ENCODE results near the gene LNPEP.
"Not testable (repeated sequence)": the region's sequence is repeated elsewhere in the genome, so short reads cannot be mapped to it uniquely, and the experiment has no call there.

LNPEP gene

GRCh38 chr5:96919754-96920197 lies 16.1 kb upstream of the LNPEP start:
- H3K27ac Mint-ChIP-seq: no peak overlapping the region
- H3K9me3 Mint-ChIP-seq: no peaks in the 10 kb centered on the region
- H3K4me3 Mint-ChIP-seq: no peak overlapping the region
- H3K4me1 Mint-ChIP-seq (ENCODE audit: low read depth): peaks cover 16% of the 10 kb centered on the region
- intact Hi-C loops (cut with micrococcal nuclease): no loop called here
- H3K27me3 Mint-ChIP-seq: no peaks in the 10 kb centered on the region
- H3K36me3 Mint-ChIP-seq (ENCODE audit: low read depth): peaks cover 34% of the 10 kb centered on the region

GRCh38 chr5:96920744-96921355 lies 15.0 kb upstream of the LNPEP start:
- no peak overlapping the region for H3K4me3 Mint-ChIP-seq
- no peaks in the 10 kb centered on the region for H3K27me3 Mint-ChIP-seq
- H3K36me3 Mint-ChIP-seq (ENCODE audit: low read depth): peaks cover 30% of the 10 kb centered on the region
- no peaks in the 10 kb centered on the region for H3K9me3 Mint-ChIP-seq
- H3K27ac Mint-ChIP-seq: peak overlapping the region; percentile 42
- intact Hi-C loops (cut with micrococcal nuclease): no loop called here
- H3K4me1 Mint-ChIP-seq (ENCODE audit: low read depth): peaks cover 16% of the 10 kb centered on the region

GRCh38 chr5:96922499-96923244 lies 13.2 kb upstream of the LNPEP start:
- Mint-ChIP-seq H3K27ac (no peak overlapping the region), H3K36me3 (ENCODE audit: low read depth) (peaks cover 12% of the 10 kb centered on the region), H3K4me1 (ENCODE audit: low read depth) (peaks cover 16% of the 10 kb centered on the region), H3K9me3 (no peaks in the 10 kb centered on the region), H3K4me3 (no peak overlapping the region), H3K27me3 (no peaks in the 10 kb centered on the region)
- intact Hi-C loops (cut with micrococcal nuclease): no loop called here

- no peaks in the 10 kb centered on the region for H3K27me3 Mint-ChIP-seq
- H3K9me3 Mint-ChIP-seq: no peaks in the 10 kb centered on the region
- intact Hi-C loops (cut with micrococcal nuclease): no loop called here
- peak overlapping the region; percentile 18 for H3K27ac Mint-ChIP-seq
- peaks cover 16% of the 10 kb centered on the region for H3K4me1 Mint-ChIP-seq (ENCODE audit: low read depth)
- no peak overlapping the region for H3K4me3 Mint-ChIP-seq
- H3K36me3 Mint-ChIP-seq (ENCODE audit: low read depth): peaks cover 5% of the 10 kb centered on the region
Observed at GRCh38 chr5:96924016-96924443, 11.8 kb upstream of the LNPEP start.

- intact Hi-C loops (cut with micrococcal nuclease): no loop called here
- H3K36me3 Mint-ChIP-seq (ENCODE audit: low read depth): no peaks in the 10 kb centered on the region
- peaks cover 23% of the 10 kb centered on the region for H3K4me1 Mint-ChIP-seq (ENCODE audit: low read depth)
- H3K9me3 Mint-ChIP-seq: no peaks in the 10 kb centered on the region
- H3K4me3 Mint-ChIP-seq: no peak overlapping the region
- H3K27me3 Mint-ChIP-seq: no peaks in the 10 kb centered on the region
- H3K27ac Mint-ChIP-seq: no peak overlapping the region
Observed at GRCh38 chr5:96926276-96926675, 9.6 kb upstream of the LNPEP start.

GRCh38 chr5:96927008-96927407 lies 8.9 kb upstream of the LNPEP start:
- H3K36me3 Mint-ChIP-seq (ENCODE audit: low read depth): no peaks in the 10 kb centered on the region
- no peak overlapping the region for H3K27ac Mint-ChIP-seq
- no peaks in the 10 kb centered on the region for H3K9me3 Mint-ChIP-seq
- no peaks in the 10 kb centered on the region for H3K27me3 Mint-ChIP-seq
- intact Hi-C loops (cut with micrococcal nuclease): no loop called here
- H3K4me1 Mint-ChIP-seq (ENCODE audit: low read depth): peaks cover 24% of the 10 kb centered on the region
- no peak overlapping the region for H3K4me3 Mint-ChIP-seq

GRCh38 chr5:96928931-96929708 lies 6.8 kb upstream of the LNPEP start:
- Mint-ChIP-seq H3K36me3 (ENCODE audit: low read depth) (peaks cover under 1% of the 10 kb centered on the region), H3K4me1 (ENCODE audit: low read depth) (peaks cover 41% of the 10 kb centered on the region), H3K27ac (no peak overlapping the region), H3K4me3 (no peak overlapping the region), H3K27me3 (no peaks in the 10 kb centered on the region), H3K9me3 (no peaks in the 10 kb centered on the region)
- intact Hi-C loops (cut with micrococcal nuclease): no loop called here

- Mint-ChIP-seq H3K4me3 (no peak overlapping the region), H3K27me3 (no peaks in the 10 kb centered on the region), H3K9me3 (no peaks in the 10 kb centered on the region), H3K36me3 (ENCODE audit: low read depth) (peaks cover 10% of the 10 kb centered on the region), H3K4me1 (ENCODE audit: low read depth) (peaks cover 46% of the 10 kb centered on the region), H3K27ac (no peak overlapping the region)
- intact Hi-C loops (cut with micrococcal nuclease): no loop called here
Observed at GRCh38 chr5:96930058-96930457, 5.8 kb upstream of the LNPEP start.

- H3K27ac Mint-ChIP-seq: peak overlapping the region; percentile 75
Observed at GRCh38 chr5:96930589-96930988, 5.3 kb upstream of the LNPEP start.

GRCh38 chr5:96931037-96931436 lies 4.8 kb upstream of the LNPEP start:
- H3K27me3 Mint-ChIP-seq; intact Hi-C loops (cut with micrococcal nuclease); H3K4me3 Mint-ChIP-seq; H3K9me3 Mint-ChIP-seq: not testable (repeated sequence)
- peaks cover 20% of the 10 kb centered on the region for H3K36me3 Mint-ChIP-seq (ENCODE audit: low read depth)
- H3K27ac Mint-ChIP-seq: peak overlapping the region; percentile 75
- H3K4me1 Mint-ChIP-seq (ENCODE audit: low read depth): peaks cover 51% of the 10 kb centered on the region

More at GRCh38 chr5:96930589-96930988, 5.3 kb upstream of the LNPEP start:
- H3K4me3 Mint-ChIP-seq: no peak overlapping the region
- H3K9me3 Mint-ChIP-seq: no peaks in the 10 kb centered on the region
- no peaks in the 10 kb centered on the region for H3K27me3 Mint-ChIP-seq
- peaks cover 15% of the 10 kb centered on the region for H3K36me3 Mint-ChIP-seq (ENCODE audit: low read depth)
- intact Hi-C loops (cut with micrococcal nuclease): no loop called here
- H3K4me1 Mint-ChIP-seq (ENCODE audit: low read depth): peaks cover 51% of the 10 kb centered on the region

- H3K4me3 Mint-ChIP-seq: no peak overlapping the region
- no peaks in the 10 kb centered on the region for H3K9me3 Mint-ChIP-seq
- no peaks in the 10 kb centered on the region for H3K27me3 Mint-ChIP-seq
- H3K27ac Mint-ChIP-seq: peak overlapping the region; percentile 75
- H3K4me1 Mint-ChIP-seq (ENCODE audit: low read depth): peaks cover 53% of the 10 kb centered on the region
- H3K36me3 Mint-ChIP-seq (ENCODE audit: low read depth): peaks cover 25% of the 10 kb centered on the region
- intact Hi-C loops (cut with micrococcal nuclease): no loop called here
Observed at GRCh38 chr5:96931605-96932004, 4.3 kb upstream of the LNPEP start.

GRCh38 chr5:96932026-96932425 lies 3.9 kb upstream of the LNPEP start:
- Mint-ChIP-seq H3K36me3 (ENCODE audit: low read depth) (peaks cover 30% of the 10 kb centered on the region), H3K27ac (peak overlapping the region; percentile 75), H3K4me3 (no peak overlapping the region), H3K27me3 (no peaks in the 10 kb centered on the region), H3K4me1 (ENCODE audit: low read depth) (peaks cover 57% of the 10 kb centered on the region), H3K9me3 (no peaks in the 10 kb centered on the region)
- intact Hi-C loops (cut with micrococcal nuclease): no loop called here

GRCh38 chr5:96933764-96934707 lies 1.8 kb upstream of the LNPEP start:
- Mint-ChIP-seq H3K4me1 (ENCODE audit: low read depth) (peaks cover 75% of the 10 kb centered on the region), H3K27me3 (no peaks in the 10 kb centered on the region)
- intact Hi-C loops (cut with micrococcal nuclease): loop anchor here (2.0 kb wide), 1 partner anchor 53 kb away; no protein-coding TSS in a partner anchor

More at GRCh38 chr5:96933764-96934707, 1.8 kb upstream of the LNPEP start:
- Mint-ChIP-seq H3K36me3 (ENCODE audit: low read depth) (peaks cover 30% of the 10 kb centered on the region), H3K4me3 (peak overlapping the region; percentile 88), H3K9me3 (no peaks in the 10 kb centered on the region), H3K27ac (peak overlapping the region; percentile 99)

Data from dendritic cell treated with granulocyte-macrophage colony-stimulating factor and Interleukin-4, amounts not matched to agents 40 ng/mL and 50 ng/mL, for 4 days (primary cell).